Left ventricle myocardium inferior (tissue), 1 donor: ENCODE measurements around the gene ZNF772. TPM values are rescaled to one million over a fixed set of nuclear protein-coding genes. Genes with fewer than 3 reads are reported as not detected.
A peak's percentile ranks its signal among the peaks of the same experiment; 100 is the strongest.

ENCODE experiments used
- DNase-seq: peaks from one replicate; pipeline ENCODE4 v3.0.0-alpha.2; 2020
- H3K27ac ChIP-seq: fragments of 200-600 bp; replicated peaks from 2 replicates; pipeline ENCODE4 v1.8.0; 2021
- H3K27me3 ChIP-seq: fragments of 200-600 bp; 2 replicates; pipeline ENCODE4 v1.8.0; 2021; ENCODE audit warnings: low read depth
- H3K36me3 ChIP-seq: fragments of 200-600 bp; 2 replicates; pipeline ENCODE4 v1.8.0; 2021
- H3K4me1 ChIP-seq: fragments of 200-600 bp; 2 replicates; pipeline ENCODE4 v1.8.0; 2021
- H3K4me3 ChIP-seq: fragments of 200-600 bp; 2 replicates; pipeline ENCODE4 v1.8.0; 2021; ENCODE audit warnings: mild to moderate bottlenecking, moderate library complexity
- H3K9me3 ChIP-seq: fragments of 200-600 bp; replicated peaks from 2 replicates; pipeline ENCODE4 v1.8.0; 2021
- CTCF ChIP-seq: fragments of 200-600 bp; IDR thresholded peaks from 2 replicates; pipeline ENCODE4 v1.8.0; 2021; ENCODE audit warnings: antibody characterized with exemption, mild to moderate bottlenecking, borderline replicate concordance
- intact Hi-C: fragments of 100-400 bp; cut with micrococcal nuclease; formaldehyde crosslinking; loops from one replicate; pipeline ENCODE4 v1.11.0; 2022
- total RNA-seq: library from RNA; stranded (reverse); fragmentation: NEBNext Ultra II Directional; extraction: Animal tissue kit (Norgen Biotek cat#: 25700); gene quantifications from one replicate; pipeline ENCODE4 v1.2.1, GENCODE V29; 2021
- donor health status: DM: no; HTN: yes; CAD: no; lungs with severe emphysema.

Gene ZNF772
- total RNA-seq, 1 donor from 2014 or later, result 22.6 TPM

DNA sequence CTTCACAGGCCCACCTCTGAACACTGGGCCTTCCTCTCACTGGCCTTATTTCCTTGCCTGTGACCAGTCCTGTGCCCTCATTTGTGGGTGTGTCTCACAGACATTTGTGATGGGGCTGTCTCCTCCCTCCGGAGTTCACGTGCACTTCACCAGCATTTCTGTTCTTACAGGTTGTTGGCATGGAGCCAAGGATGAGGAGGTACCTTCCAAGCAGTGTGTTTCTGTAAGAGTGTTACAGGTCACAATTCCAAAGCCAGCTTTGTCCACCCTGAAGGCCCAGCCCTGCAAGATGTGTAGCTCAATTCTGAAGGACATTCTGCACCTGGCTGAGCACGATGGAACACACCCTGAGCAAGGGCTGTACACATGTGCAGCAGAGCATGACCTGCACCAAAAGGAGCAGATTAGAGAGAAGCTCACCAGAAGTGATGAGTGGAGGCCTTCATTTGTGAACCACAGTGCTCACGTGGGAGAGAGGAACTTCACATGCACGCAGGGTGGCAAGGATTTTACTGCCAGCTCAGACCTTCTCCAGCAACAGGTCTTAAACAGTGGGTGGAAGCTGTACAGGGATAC, 34.2 kb downstream of the ZNF772 start:
- Histone ChIP-seq H3K27ac (peak overlapping the region; percentile 50), H3K4me3 (no peak overlapping the region), H3K4me1 (peaks cover 14% of the 10 kb centered on the region), H3K36me3 (peaks cover 47% of the 10 kb centered on the region), H3K9me3 (peaks cover 82% of the 10 kb centered on the region), H3K27me3 (no peaks in the 10 kb centered on the region)
- no peak for DNase-seq
- no peak for TF ChIP-seq CTCF
- intact Hi-C loops, result no loop called here

GRCh38 chr19:57441979-57442752, 35.2 kb downstream of the ZNF772 start:
- H3K36me3 ChIP-seq, result peaks cover 51% of the 10 kb centered on the region
- no peak for DNase-seq
- H3K9me3 ChIP-seq, result peaks cover 72% of the 10 kb centered on the region

DNA sequence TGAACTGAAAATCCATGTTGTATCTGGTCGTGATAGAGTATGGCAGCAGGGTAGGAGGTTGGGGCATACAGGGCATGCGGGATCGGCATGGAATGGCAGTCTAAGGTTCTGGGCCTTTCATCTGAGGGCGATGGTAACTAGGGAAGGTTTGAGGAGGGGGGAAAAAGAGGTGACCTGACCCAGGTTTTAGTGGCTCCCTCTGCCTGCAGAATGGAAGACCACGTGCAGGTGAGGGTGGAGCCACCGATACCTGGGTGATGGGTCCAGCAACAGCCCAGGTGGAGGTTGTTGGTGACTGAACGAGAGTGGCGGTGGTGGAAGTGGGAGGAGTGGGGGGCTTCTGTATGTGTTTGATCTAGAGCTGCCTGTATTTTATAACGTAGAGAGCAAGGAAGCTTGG, 38.4 kb downstream of the ZNF772 start:
- no peak for TF ChIP-seq CTCF
- H3K36me3 ChIP-seq, result peaks cover 24% of the 10 kb centered on the region
- no peak for DNase-seq
- H3K4me3 ChIP-seq, result no peak overlapping the region
- intact Hi-C loops, result no loop called here
- peaks cover 39% of the 10 kb centered on the region for H3K4me1 ChIP-seq
- H3K9me3 ChIP-seq, result peaks cover 39% of the 10 kb centered on the region
- no peak overlapping the region for H3K27ac ChIP-seq
- H3K27me3 ChIP-seq, result no peaks in the 10 kb centered on the region

More at GRCh38 chr19:57441979-57442752, 35.2 kb downstream of the ZNF772 start:
- H3K4me3 ChIP-seq, result no peak overlapping the region
- TF ChIP-seq CTCF, result no peak
- intact Hi-C loops, result no loop called here
- H3K27ac ChIP-seq, result peak overlapping the region; percentile 50
- no peaks in the 10 kb centered on the region for H3K27me3 ChIP-seq
- H3K4me1 ChIP-seq, result peaks cover 14% of the 10 kb centered on the region

- Histone ChIP-seq H3K27ac (no peak overlapping the region), H3K27me3 (no peaks in the 10 kb centered on the region), H3K4me3 (no peak overlapping the region), H3K4me1 (peaks cover 38% of the 10 kb centered on the region), H3K36me3 (peaks cover 15% of the 10 kb centered on the region), H3K9me3 (peaks cover 29% of the 10 kb centered on the region)
- no peak for TF ChIP-seq CTCF
- no peak for DNase-seq
- intact Hi-C loops, result no loop called here
Measured at GRCh38 chr19:57437931-57438330, 39.4 kb downstream of the ZNF772 start.

DNA sequence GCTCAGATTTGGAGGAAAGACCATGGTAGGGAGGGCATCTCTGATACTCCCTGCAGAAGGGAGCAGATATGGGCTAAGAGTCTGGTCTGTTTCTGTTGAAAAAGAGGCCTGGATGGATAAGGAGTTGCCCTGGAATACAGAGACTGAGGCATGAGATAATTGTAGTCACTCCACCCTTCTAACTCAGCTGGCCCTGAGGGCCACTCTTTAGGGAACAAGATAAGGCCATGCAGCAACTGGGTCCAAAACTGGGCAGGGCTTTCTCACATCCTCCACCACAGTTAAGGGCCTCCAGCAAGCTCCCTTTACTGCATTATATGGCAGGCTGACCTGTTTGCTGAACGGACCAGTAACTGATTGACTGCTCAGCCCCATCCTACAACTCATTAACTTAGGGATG, 40.9 kb downstream of the ZNF772 start:
- H3K27ac ChIP-seq, result no peak overlapping the region
- no peak for TF ChIP-seq CTCF
- no peak for DNase-seq
- intact Hi-C loops, result no loop called here
- no peaks in the 10 kb centered on the region for H3K27me3 ChIP-seq
- peaks cover 12% of the 10 kb centered on the region for H3K36me3 ChIP-seq
- H3K4me3 ChIP-seq, result peak overlapping the region; percentile 89
- peaks cover 25% of the 10 kb centered on the region for H3K4me1 ChIP-seq
- peaks cover 14% of the 10 kb centered on the region for H3K9me3 ChIP-seq
